Breast epithelium (tissue), 3 donors: ENCODE results near the gene PURA.

Experiments
- CTCF ChIP-seq, 3 donors: fragments of 450-650 bp; IDR thresholded peaks; one replicate each; pipeline ENCODE4 v1.5.1; 2016 to 2017; ENCODE audit warnings: antibody characterized with exemption in 3 of 3, mild to moderate bottlenecking in 3 of 3, moderate library complexity in 3 of 3
- POLR2A ChIP-seq: fragments of 450-650 bp; IDR thresholded peaks from one replicate; pipeline ENCODE4 v1.6.1; 2016; ENCODE audit warnings: antibody characterized with exemption, mild to moderate bottlenecking, moderate library complexity
- POLR2AphosphoS5 ChIP-seq, 3 donors: sonication (generic); formaldehyde crosslinking; IDR thresholded peaks; one replicate each; pipeline ENCODE4 v1.6.1; 2017; ENCODE audit warnings: antibody characterized with exemption in 3 of 3

GRCh38 chr5:140153905-140154304 is 40.0 kb downstream of the PURA start:
- TF ChIP-seq POLR2AphosphoS5 (IDR thresholded peaks at IDR 0.05) (no peak), CTCF (IDR thresholded peaks at IDR 0.05) (no peak), POLR2A (no peak)
